Endometrial microvascular endothelial cells (primary cell): ENCODE measurements around the gene ADAM10. TPM values are rescaled to one million over a fixed set of nuclear protein-coding genes. Genes with fewer than 3 reads are reported as not detected.

Source experiments
- in situ Hi-C: cut with HindIII; loops from 2 replicates; pipeline ENCODE4 v1.10.0; 2017; ENCODE audit warnings: low sequenced_read_pairs, low pct_unique_long_range_greater_than_20kb; ENCODE audit errors: inconsistent ontology term
- total RNA-seq: library from RNA; depleted of rRNA; stranded (reverse); fragments of >200 nt; gene quantifications from one replicate; pipeline ENCODE4 v1.2.3, GENCODE V29; 2015; ENCODE audit errors: inconsistent ontology term

ADAM10 gene
- total RNA-seq, 1 donor from 2014 or later: 169 TPM

- in situ Hi-C loops: no loop called here
These were observed 11.5 kb upstream of the ADAM10 start for GRCh38 chr15:58761010-58761388.

GRCh38 chr15:58760385-58761009, 11.0 kb upstream of the ADAM10 start:
- in situ Hi-C loops: no loop called here

- in situ Hi-C loops: no loop called here
These were observed 8.6 kb upstream of the ADAM10 start for GRCh38 chr15:58758141-58758540.

GRCh38 chr15:58755956-58756355, 6.4 kb upstream of the ADAM10 start:
- in situ Hi-C loops: no loop called here

- in situ Hi-C loops: no loop called here
These were observed 5.8 kb upstream of the ADAM10 start for GRCh38 chr15:58755350-58755749.

GRCh38 chr15:58752716-58753115, 3.2 kb upstream of the ADAM10 start:
- in situ Hi-C loops: no loop called here

- in situ Hi-C loops: no loop called here
These were observed 515 bp downstream of the ADAM10 start for GRCh38 chr15:58748852-58749531.

GRCh38 chr15:58748040-58748851, 1.3 kb downstream of the ADAM10 start:
- in situ Hi-C loops: no loop called here

GRCh38 chr15:58746174-58746573, 3.3 kb downstream of the ADAM10 start:
- in situ Hi-C loops: no loop called here

- in situ Hi-C loops: no loop called here
These were observed 6.5 kb downstream of the ADAM10 start for GRCh38 chr15:58742819-58743502.

- in situ Hi-C loops: no loop called here
These were observed 7.3 kb downstream of the ADAM10 start for GRCh38 chr15:58742022-58742813.

- in situ Hi-C loops: no loop called here
These were observed 8.5 kb downstream of the ADAM10 start for GRCh38 chr15:58741032-58741431.

GRCh38 chr15:58740436-58740835, 9.1 kb downstream of the ADAM10 start:
- in situ Hi-C loops: no loop called here

GRCh38 chr15:58738046-58738707, 11.3 kb downstream of the ADAM10 start:
- in situ Hi-C loops: no loop called here

GRCh38 chr15:58737298-58737697, 12.2 kb downstream of the ADAM10 start:
- in situ Hi-C loops: no loop called here

- in situ Hi-C loops: no loop called here
These were observed 13.4 kb downstream of the ADAM10 start for GRCh38 chr15:58736018-58736643.

GRCh38 chr15:58734859-58735258, 14.6 kb downstream of the ADAM10 start:
- in situ Hi-C loops: no loop called here
